ENCODE measurements around the gene RCSD1. TPM values are rescaled to one million over a fixed set of nuclear protein-coding genes. Genes with fewer than 3 reads are reported as not detected.

The RCSD1 gene
- total RNA-seq, 3 donors from 2014 or later (not counting 1 experiment from before 2014, with no cell fraction given), result 86.3 to 130 (median 110) TPM

GRCh38 chr1:167693425-167694045, 63.5 kb downstream of the RCSD1 start:
- WGBS (ENCODE audit: insufficient coverage), result 97% methylated on average over 7 of the region's 7 CpGs
- Mint-ChIP-seq H3K4me1 (peaks cover 8 to 25% of the 10 kb centered on the region in 2 donors), H3K27ac (no peak overlapping the region), H3K4me3 (no peak overlapping the region), H3K36me3 (peaks cover 14% of the 10 kb centered on the region), H3K9me3 (no peaks in the 10 kb centered on the region), H3K27me3 (ENCODE audit: low read depth in 2 of 2) (no peaks in the 10 kb centered on the region)
- intact Hi-C loops (cut with micrococcal nuclease), result no loop called here
- Histone ChIP-seq H3K27ac (ENCODE audit: low read length) (no peak overlapping the region), H3K36me3 (ENCODE audit: control insufficient read depth, insufficient read depth, low read length) (peaks cover 97% of the 10 kb centered on the region), H3K27me3 (ENCODE audit: control insufficient read depth, insufficient read depth, low read length) (no peaks in the 10 kb centered on the region), H3K4me1 (ENCODE audit: control insufficient read depth, insufficient read depth, low read length) (no peaks in the 10 kb centered on the region), H3K4me3 (ENCODE audit: low read length) (no peak overlapping the region), H3K9me3 (ENCODE audit: control insufficient read depth, insufficient read depth, low read length) (no peaks in the 10 kb centered on the region)
- DNase-seq (no peak), ATAC-seq (no peak)
- TF ChIP-seq, protein P1, sequence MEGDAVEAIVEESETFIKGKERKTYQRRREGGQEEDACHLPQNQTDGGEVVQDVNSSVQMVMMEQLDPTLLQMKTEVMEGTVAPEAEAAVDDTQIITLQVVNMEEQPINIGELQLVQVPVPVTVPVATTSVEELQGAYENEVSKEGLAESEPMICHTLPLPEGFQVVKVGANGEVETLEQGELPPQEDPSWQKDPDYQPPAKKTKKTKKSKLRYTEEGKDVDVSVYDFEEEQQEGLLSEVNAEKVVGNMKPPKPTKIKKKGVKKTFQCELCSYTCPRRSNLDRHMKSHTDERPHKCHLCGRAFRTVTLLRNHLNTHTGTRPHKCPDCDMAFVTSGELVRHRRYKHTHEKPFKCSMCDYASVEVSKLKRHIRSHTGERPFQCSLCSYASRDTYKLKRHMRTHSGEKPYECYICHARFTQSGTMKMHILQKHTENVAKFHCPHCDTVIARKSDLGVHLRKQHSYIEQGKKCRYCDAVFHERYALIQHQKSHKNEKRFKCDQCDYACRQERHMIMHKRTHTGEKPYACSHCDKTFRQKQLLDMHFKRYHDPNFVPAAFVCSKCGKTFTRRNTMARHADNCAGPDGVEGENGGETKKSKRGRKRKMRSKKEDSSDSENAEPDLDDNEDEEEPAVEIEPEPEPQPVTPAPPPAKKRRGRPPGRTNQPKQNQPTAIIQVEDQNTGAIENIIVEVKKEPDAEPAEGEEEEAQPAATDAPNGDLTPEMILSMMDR (IDR thresholded peaks at IDR 0.05), result no peak

DNA sequence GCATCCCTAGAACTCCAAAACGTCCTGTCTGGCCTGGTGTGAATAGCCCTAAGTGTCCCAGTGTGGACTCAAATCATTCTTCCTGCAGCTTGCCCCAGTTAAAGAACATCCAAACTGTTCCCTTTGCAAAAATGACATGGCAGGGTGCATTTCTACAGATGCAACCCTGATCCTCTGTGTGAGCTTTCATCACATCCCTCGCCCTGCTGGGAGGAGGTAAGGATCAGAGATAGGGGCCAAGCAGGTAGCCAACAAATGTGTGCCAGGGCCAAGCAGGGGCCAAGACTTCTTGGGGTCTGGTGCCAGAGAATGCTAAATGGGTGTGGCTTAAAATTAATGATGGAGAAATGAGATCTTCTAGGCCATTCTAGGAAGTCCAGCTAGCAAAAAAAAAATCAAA, 64.7 kb downstream of the RCSD1 start:
- 96% methylated on average over 2 of the region's 2 CpGs for WGBS (ENCODE audit: insufficient coverage)
- TF ChIP-seq, protein P1 (IDR thresholded peaks at IDR 0.05), result no peak
- H3K9me3 Mint-ChIP-seq, result no peaks in the 10 kb centered on the region
- no peak for ATAC-seq
- DNase-seq, result no peak
- no peaks in the 10 kb centered on the region for H3K27me3 Mint-ChIP-seq (ENCODE audit: low read depth in 2 of 2)
- H3K4me1 Mint-ChIP-seq, result peaks cover 10 to 31% of the 10 kb centered on the region in 2 donors
- Histone ChIP-seq H3K27ac (ENCODE audit: low read length) (no peak overlapping the region), H3K27me3 (ENCODE audit: control insufficient read depth, insufficient read depth, low read length) (no peaks in the 10 kb centered on the region), H3K9me3 (ENCODE audit: control insufficient read depth, insufficient read depth, low read length) (no peaks in the 10 kb centered on the region), H3K36me3 (ENCODE audit: control insufficient read depth, insufficient read depth, low read length) (peaks cover 97% of the 10 kb centered on the region), H3K4me1 (ENCODE audit: control insufficient read depth, insufficient read depth, low read length) (no peaks in the 10 kb centered on the region), H3K4me3 (ENCODE audit: low read length) (no peak overlapping the region)
- no peak overlapping the region for H3K4me3 Mint-ChIP-seq
- peak overlapping the region; percentile 54 to 64 for H3K27ac Mint-ChIP-seq
- intact Hi-C loops (cut with micrococcal nuclease), result no loop called here
- peaks cover 23% of the 10 kb centered on the region for H3K36me3 Mint-ChIP-seq

DNA sequence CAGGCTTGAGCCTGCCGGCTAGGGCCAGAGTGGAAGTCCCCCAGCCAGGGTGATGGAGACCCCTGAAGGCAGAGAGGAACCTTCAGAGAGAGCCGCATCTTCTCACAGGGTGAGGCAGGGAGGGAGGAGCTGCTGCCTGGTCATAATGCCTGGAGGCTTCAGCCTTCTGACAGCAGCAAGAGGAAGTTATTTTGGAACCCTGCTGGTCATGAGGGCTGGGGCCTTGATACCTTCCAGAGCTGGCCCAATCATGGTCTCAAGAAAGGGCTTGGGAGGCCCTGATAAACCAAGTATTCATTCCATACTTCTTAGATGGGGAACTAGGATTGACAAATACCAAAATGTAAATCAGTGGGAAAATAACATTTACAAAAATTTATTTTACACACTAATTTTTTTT, 65.1 kb downstream of the RCSD1 start:
- Mint-ChIP-seq H3K9me3 (no peaks in the 10 kb centered on the region), H3K27me3 (ENCODE audit: low read depth in 2 of 2) (no peaks in the 10 kb centered on the region), H3K4me1 (peaks cover 15 to 35% of the 10 kb centered on the region in 2 donors), H3K36me3 (peaks cover 27% of the 10 kb centered on the region), H3K4me3 (no peak overlapping the region), H3K27ac (peak overlapping the region; percentile 54 to 64)
- no peaks in the 10 kb centered on the region for H3K9me3 ChIP-seq (ENCODE audit: control insufficient read depth, insufficient read depth, low read length)
- WGBS (ENCODE audit: insufficient coverage), result 94% methylated on average over 2 of the region's 2 CpGs
- no peak overlapping the region for H3K27ac ChIP-seq (ENCODE audit: low read length)
- TF ChIP-seq, protein P1 (IDR thresholded peaks at IDR 0.05), result no peak
- DNase-seq (no peak), ATAC-seq (no peak)
- H3K4me3 ChIP-seq (ENCODE audit: low read length), result no peak overlapping the region
- no peaks in the 10 kb centered on the region for H3K27me3 ChIP-seq (ENCODE audit: control insufficient read depth, insufficient read depth, low read length)
- no peaks in the 10 kb centered on the region for H3K4me1 ChIP-seq (ENCODE audit: control insufficient read depth, insufficient read depth, low read length)
- intact Hi-C loops (cut with micrococcal nuclease), result no loop called here
- H3K36me3 ChIP-seq (ENCODE audit: control insufficient read depth, insufficient read depth, low read length), result peaks cover 97% of the 10 kb centered on the region

Measured in natural killer cell (primary cell).